Gastrocnemius medialis (tissue), 4 donors: ENCODE data around the gene ZBTB7C. TPM values are rescaled to one million over a fixed set of nuclear protein-coding genes. Genes with fewer than 3 reads are reported as not detected.

Experiments used
- ATAC-seq, 2 donors: fragments of 150-250 bp; one replicate each; pipeline ENCODE4 v1.9.1; 2016
- DNase-seq, 2 donors: peaks; one replicate each; pipeline ENCODE4 v3.0.0-alpha.2; 2019
- H3K27ac ChIP-seq, 4 donors: fragments of 200-600 bp; sonication (generic); 1 replicate in 1 of 4; 2 replicates in 3 of 4; pipeline ENCODE4 v1.5.1; 2016 to 2018; ENCODE audit warnings: mild to moderate bottlenecking in 2 of 4, moderate library complexity in 1 of 4
- H3K27me3 ChIP-seq, 3 donors: fragments of 200-600 bp; sonication (generic) in 2 of 3; 1 replicate in 1 of 3; 2 replicates in 2 of 3; pipeline versions ENCODE4 v1.5.1 to v1.6.0; 2016 to 2019; ENCODE audit warnings: mild to moderate bottlenecking in 1 of 3, moderate library complexity in 1 of 3
- H3K36me3 ChIP-seq, 2 donors: fragments of 200-600 bp; sonication (generic) in 1 of 2; one replicate each; pipeline ENCODE4 v1.5.1; 2017 to 2018
- H3K4me1 ChIP-seq, 2 donors: fragments of 200-600 bp; sonication (generic) in 1 of 2; one replicate each; pipeline ENCODE4 v1.5.1; 2016 to 2017; ENCODE audit warnings: mild to moderate bottlenecking in 2 of 2
- H3K4me3 ChIP-seq, 4 donors: fragments of 200-600 bp; sonication (generic) in 3 of 4; 1 replicate in 1 of 4; 2 replicates in 3 of 4; pipeline ENCODE4 v1.5.1; 2016 to 2019; ENCODE audit warnings: mild to moderate bottlenecking in 2 of 4
- H3K9me3 ChIP-seq, 3 donors: fragments of 200-600 bp; sonication (generic) in 2 of 3; 1 replicate in 1 of 3; 2 replicates in 2 of 3; pipeline ENCODE4 v1.5.1; 2016 to 2019
- POLR2A ChIP-seq, 2 donors: fragments of 450-650 bp; IDR thresholded peaks; one replicate each; pipeline ENCODE4 v1.6.1; 2017; ENCODE audit warnings: antibody characterized with exemption in 2 of 2, mild to moderate bottlenecking in 2 of 2, moderate library complexity in 2 of 2
- in situ Hi-C, 4 donors: fragments of 200-750 bp; cut with MboI; loops; one replicate each; pipeline versions ENCODE4 v1.15.0 to v1.8.0; 2017; ENCODE audit warnings: low sequenced_read_pairs in 4 of 4
- intact Hi-C: fragments of 100-400 bp; cut with DNase I; formaldehyde crosslinking; loops from one replicate; pipeline ENCODE4 v1.15.1; 2023; ENCODE audit warnings: low total_unique reads
- total RNA-seq, 4 donors: library from RNA; depleted of rRNA; stranded (reverse); fragments of >200 nt; gene quantifications; one replicate each; pipeline versions ENCODE4 v1.1.0 to v1.2.3, GENCODE V29; 2016
- TF ChIP-seq, protein P1 (sequence below), 5 experiments: fragments of 450-650 bp in 3 of 5; fragments of 200-600 bp in 2 of 5; sonication (generic) in 2 of 5; IDR thresholded peaks in 4 of 5; conservative IDR thresholded peaks in 1 of 5; 1 replicate in 4 of 5; 2 replicates in 1 of 5; pipeline ENCODE4 v1.5.1; 2016 to 2019; ENCODE audit warnings: antibody characterized with exemption in 5 of 5, mild to moderate bottlenecking in 3 of 5, moderate library complexity in 3 of 5

ZBTB7C gene
- total RNA-seq, 4 donors from 2014 or later = 0.53 to 12.3 (median 1.1) TPM

DNA sequence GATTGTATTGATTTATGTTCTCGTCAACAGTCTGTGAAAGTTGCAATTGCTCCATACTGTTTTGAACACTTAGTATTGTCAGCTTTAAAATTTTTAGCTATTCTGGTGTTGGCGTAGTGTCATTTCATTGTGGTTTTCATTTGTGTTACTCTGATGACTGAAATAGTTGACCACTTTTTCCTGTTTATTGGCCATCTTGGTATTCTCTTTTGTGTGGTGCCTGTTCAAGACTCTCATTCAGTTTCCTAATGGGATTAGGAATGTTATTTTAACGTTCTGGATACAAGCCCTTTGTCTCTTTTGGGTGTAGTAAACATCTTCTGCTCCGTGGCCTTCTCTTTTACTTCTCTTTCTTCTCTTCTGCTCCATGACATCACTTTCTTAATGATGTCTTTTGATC is 396.0 kb downstream of the ZBTB7C start:
- DNase-seq (no peak), ATAC-seq (no peak)
- TF ChIP-seq, protein P1, sequence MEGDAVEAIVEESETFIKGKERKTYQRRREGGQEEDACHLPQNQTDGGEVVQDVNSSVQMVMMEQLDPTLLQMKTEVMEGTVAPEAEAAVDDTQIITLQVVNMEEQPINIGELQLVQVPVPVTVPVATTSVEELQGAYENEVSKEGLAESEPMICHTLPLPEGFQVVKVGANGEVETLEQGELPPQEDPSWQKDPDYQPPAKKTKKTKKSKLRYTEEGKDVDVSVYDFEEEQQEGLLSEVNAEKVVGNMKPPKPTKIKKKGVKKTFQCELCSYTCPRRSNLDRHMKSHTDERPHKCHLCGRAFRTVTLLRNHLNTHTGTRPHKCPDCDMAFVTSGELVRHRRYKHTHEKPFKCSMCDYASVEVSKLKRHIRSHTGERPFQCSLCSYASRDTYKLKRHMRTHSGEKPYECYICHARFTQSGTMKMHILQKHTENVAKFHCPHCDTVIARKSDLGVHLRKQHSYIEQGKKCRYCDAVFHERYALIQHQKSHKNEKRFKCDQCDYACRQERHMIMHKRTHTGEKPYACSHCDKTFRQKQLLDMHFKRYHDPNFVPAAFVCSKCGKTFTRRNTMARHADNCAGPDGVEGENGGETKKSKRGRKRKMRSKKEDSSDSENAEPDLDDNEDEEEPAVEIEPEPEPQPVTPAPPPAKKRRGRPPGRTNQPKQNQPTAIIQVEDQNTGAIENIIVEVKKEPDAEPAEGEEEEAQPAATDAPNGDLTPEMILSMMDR (IDR thresholded peaks at IDR 0.05 in 4 of 5, conservative IDR thresholded peaks at IDR 0.05 in 1 of 5) = no peak
- no peak for TF ChIP-seq POLR2A (IDR thresholded peaks at IDR 0.05)
- H3K27ac ChIP-seq = no peak overlapping the region
- H3K36me3 ChIP-seq = no peaks in the 10 kb centered on the region
- in situ Hi-C loops = no loop called here
- no peak overlapping the region for H3K4me3 ChIP-seq
- no peaks in the 10 kb centered on the region for H3K27me3 ChIP-seq
- no peaks in the 10 kb centered on the region for H3K4me1 ChIP-seq
- no peaks in the 10 kb centered on the region for H3K9me3 ChIP-seq
- intact Hi-C loops = no loop called here

DNA sequence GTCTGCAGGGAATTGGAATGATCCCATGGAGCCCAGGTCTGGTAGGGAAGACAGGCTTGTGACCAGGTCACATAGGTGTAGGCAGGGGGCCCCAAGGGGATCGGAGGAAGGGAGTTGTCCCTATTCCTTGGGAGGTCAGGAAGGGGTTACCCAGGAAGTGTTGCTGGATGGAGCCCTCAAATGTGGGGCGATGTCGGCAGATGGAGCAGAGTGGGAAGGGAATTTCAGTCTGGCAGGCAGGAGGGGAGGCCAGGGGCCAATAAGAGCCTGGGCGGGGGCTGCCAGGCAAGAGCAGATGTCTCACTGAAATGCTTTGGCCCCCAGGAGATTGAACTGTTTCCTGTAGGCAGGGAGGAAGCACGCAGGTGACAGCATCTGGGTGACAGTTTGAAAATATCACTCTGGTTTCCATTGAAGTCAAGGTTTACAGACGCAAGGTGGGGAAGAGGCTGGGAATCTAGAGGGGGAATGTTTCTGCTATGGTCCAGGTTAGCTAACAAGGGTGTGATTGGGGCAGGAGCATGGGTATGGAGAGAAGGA is 397.2 kb downstream of the ZBTB7C start:
- Histone ChIP-seq H3K36me3 (no peaks in the 10 kb centered on the region), H3K27ac (no peak overlapping the region), H3K27me3 (no peaks in the 10 kb centered on the region), H3K4me1 (peaks cover 0 to 5% of the 10 kb centered on the region in 2 donors), H3K4me3 (no peak overlapping the region), H3K9me3 (no peaks in the 10 kb centered on the region)
- ATAC-seq (no peak), DNase-seq (no peak)
- TF ChIP-seq, protein P1 (IDR thresholded peaks at IDR 0.05 in 4 of 5, conservative IDR thresholded peaks at IDR 0.05 in 1 of 5) = no peak
- no peak for TF ChIP-seq POLR2A (IDR thresholded peaks at IDR 0.05)
- intact Hi-C loops (no loop called here), in situ Hi-C loops (no loop called here)

DNA sequence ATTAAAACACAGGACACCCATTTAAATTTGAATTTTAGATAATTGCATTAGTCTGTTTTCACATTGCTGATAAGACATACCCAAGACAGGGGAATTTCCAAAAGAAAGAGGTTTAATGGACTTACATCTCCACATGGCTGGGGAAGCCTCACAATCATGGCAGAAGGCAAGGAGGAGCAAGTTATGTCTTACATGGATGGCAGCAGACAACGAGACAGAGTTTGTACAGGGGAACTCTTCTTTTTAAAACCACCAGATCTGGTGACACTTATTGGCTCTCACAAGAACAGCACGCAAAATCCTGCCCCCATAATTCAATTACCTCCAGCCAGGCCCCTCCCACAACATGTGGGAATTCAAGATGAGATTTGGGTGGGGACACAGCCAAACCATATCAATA is 398.9 kb downstream of the ZBTB7C start:
- Histone ChIP-seq H3K4me1 (peaks cover 0 to 5% of the 10 kb centered on the region in 2 donors), H3K36me3 (no peaks in the 10 kb centered on the region), H3K9me3 (no peaks in the 10 kb centered on the region), H3K27me3 (no peaks in the 10 kb centered on the region), H3K4me3 (no peak overlapping the region), H3K27ac (no peak overlapping the region)
- no peak for TF ChIP-seq POLR2A (IDR thresholded peaks at IDR 0.05)
- TF ChIP-seq, protein P1 (IDR thresholded peaks at IDR 0.05 in 4 of 5, conservative IDR thresholded peaks at IDR 0.05 in 1 of 5) = no peak
- in situ Hi-C loops (no loop called here), intact Hi-C loops (no loop called here)
- no peak for DNase-seq
- no peak for ATAC-seq

DNA sequence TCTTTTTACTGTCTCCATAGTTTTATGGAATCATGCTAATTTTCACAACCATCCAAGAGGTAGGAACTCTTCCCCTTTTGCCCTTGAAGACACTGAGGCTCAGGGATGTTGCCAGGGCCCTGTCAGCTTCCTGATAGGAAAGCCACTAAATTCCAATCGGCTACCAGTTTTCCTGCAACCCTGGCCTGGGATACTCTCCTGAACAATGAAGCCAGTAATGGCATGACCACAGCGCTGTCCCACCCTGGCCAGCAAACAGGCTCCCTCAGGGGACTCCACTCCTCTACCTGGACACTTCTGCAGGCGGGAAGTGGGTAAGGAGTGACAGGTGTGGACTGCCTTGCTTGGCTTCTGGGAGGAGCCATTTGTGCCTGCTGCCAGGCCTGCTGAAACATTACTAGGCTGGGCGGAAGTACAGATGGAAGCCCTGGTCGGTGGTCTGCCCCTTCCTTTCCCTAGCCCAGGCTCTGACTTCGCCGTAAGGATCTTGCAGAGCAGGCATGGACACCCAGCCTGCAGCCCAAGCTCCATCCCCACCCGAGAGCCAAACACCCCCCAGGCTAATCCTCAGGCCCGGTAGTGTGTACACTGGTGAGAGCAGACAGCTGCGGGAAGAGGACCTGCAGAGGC is 400.0 kb downstream of the ZBTB7C start:
- Histone ChIP-seq H3K4me3 (no peak overlapping the region), H3K4me1 (peaks cover 0 to 5% of the 10 kb centered on the region in 2 donors), H3K27ac (no peak overlapping the region), H3K36me3 (no peaks in the 10 kb centered on the region), H3K27me3 (no peaks in the 10 kb centered on the region), H3K9me3 (no peaks in the 10 kb centered on the region)
- in situ Hi-C loops (no loop called here), intact Hi-C loops (loop anchor here (2.0 to 10.0 kb wide), 2 partner anchors 14 to 144 kb away; no protein-coding TSS in a partner anchor)
- ATAC-seq = no peak
- DNase-seq = no peak
- TF ChIP-seq, protein P1 (IDR thresholded peaks at IDR 0.05 in 4 of 5, conservative IDR thresholded peaks at IDR 0.05 in 1 of 5) = no peak
- no peak for TF ChIP-seq POLR2A (IDR thresholded peaks at IDR 0.05)
